H1 (cell line): ENCODE results near the gene TARP.

Experiments
- E2F6 ChIP-seq: IDR thresholded peaks from 2 replicates; pipeline ENCODE4 v1.6.1; 2012; ENCODE audit warnings: inconsistent platforms
- EGR1 ChIP-seq: IDR thresholded peaks from 2 replicates; pipeline ENCODE4 v1.6.1; 2011; ENCODE audit warnings: low read depth, low read length, borderline replicate concordance
- JUND ChIP-seq: IDR thresholded peaks from 2 replicates; pipeline ENCODE4 v1.6.1; 2011; ENCODE audit warnings: mild to moderate bottlenecking, improper control_type of control experiment, low read length
- SIX5 ChIP-seq: IDR thresholded peaks from 2 replicates; pipeline ENCODE4 v1.6.1; 2011; ENCODE audit warnings: mild to moderate bottlenecking, low read depth, low read length
- ZNF274 ChIP-seq: IDR thresholded peaks from 2 replicates; pipeline ENCODE4 v1.7.0; 2012; ENCODE audit warnings: low read length, borderline replicate concordance; ENCODE audit errors: extremely low read depth

TARP gene

GRCh38 chr7:38283107-38283506 is 9.7 kb upstream of the TARP start (continued):
- TF ChIP-seq EGR1: no peak
- no peak for TF ChIP-seq E2F6
- no peak for TF ChIP-seq JUND
- no peak for TF ChIP-seq SIX5
- no peak for TF ChIP-seq ZNF274
